ENCODE data around the gene SKIC2. TPM values are rescaled to one million over a fixed set of nuclear protein-coding genes. Genes with fewer than 3 reads are reported as not detected.
A peak's percentile ranks its signal among the peaks of the same experiment; 100 is the strongest.

SKIC2 gene
- total and polyA plus RNA-seq, 2 of the 8 experiments (the other 6 are each of a cell fraction or from before 2014, with no cell fraction given), result 42.1 to 59.7 TPM

DNA sequence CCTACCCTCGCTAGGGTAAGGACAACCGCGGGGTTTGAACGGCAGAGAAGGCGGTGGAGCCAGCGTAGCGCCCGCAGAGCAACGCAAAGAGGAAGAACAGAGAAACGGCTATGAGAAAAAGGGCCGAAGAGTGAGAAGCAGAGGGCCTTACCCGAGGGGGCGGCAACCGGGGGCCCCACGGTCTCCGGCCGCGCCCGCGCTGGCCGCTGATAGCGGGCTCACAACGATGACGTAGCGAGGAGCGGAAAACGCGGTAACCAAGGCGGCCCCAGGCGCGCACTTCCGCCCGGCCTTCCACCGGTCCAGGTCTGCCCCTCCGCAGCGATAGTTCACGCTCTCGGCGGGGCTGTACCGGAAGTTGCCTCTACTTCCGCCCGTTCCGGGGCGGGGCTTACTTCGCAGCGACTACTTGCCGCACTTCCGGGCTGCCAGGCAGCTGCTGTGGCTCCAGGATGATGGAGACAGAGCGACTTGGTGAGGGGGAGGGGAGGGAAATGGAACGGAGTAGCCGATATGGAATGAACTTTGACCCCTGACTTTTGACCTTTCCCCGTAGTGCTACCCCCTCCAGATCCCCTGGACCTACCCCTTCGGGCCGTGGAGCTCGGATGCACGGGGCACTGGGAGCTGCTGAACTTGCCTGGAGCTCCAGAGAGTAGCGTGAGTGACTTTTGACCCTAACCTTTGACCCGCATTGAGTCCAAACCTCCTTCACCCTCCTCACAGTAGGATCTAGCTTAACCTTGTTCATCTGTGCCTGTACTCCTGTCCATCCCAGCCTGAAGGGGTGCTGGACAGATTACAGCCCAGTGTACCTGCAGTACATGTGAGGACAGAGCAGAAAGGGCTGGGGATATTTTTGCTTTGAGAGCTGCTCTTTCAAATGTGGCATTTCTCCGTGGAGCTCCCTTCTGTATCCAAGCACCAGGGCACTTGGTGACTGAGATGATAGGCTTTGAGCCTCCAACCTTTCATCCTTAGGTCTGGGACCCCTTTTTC, at the start of gene SKIC2, which contains the start of gene NELFE (continued):
- no peak for TF ChIP-seq CTBP2 (IDR thresholded peaks at IDR 0.05; ENCODE audit: borderline replicate concordance, insufficient read depth, insufficient read length, low read length)
- no peak for TF ChIP-seq CEBPB (IDR thresholded peaks at IDR 0.05; ENCODE audit: low read depth, low read length)
- TF ChIP-seq ATF2 (IDR thresholded peaks at IDR 0.05; ENCODE audit: low read length), result peak; percentile 58; the same call in 1 of the 2 replicates
- TF ChIP-seq CBX5 (IDR thresholded peaks at IDR 0.05; ENCODE audit: low read depth, low read length), result no peak
- peak; percentile 37; the same call in 1 of the 2 replicates for TF ChIP-seq SIX5 (IDR thresholded peaks at IDR 0.05; ENCODE audit: low read depth, low read length)
- peak; percentile 70 for TF ChIP-seq KDM5A (IDR thresholded peaks at IDR 0.05; ENCODE audit: low read length)
- TF ChIP-seq SP2 (IDR thresholded peaks at IDR 0.05; ENCODE audit: low read length), result no peak
- 0 out of 4 replicates have a peak, but pooled peaks of 1 of the 2 experiments have one; percentile 1 for TF ChIP-seq RAD21 (IDR thresholded peaks at IDR 0.05 in 1 of 2, conservative IDR thresholded peaks at IDR 0.05 in 1 of 2; ENCODE audit: low read depth in 2 of 2, low read length in 2 of 2)
- no peak for TF ChIP-seq POLR2AphosphoS5 (IDR thresholded peaks at IDR 0.05; ENCODE audit: low read depth, low read length)
- TF ChIP-seq SRF (IDR thresholded peaks at IDR 0.05; ENCODE audit: low read depth, low read length), result peak; percentile 82
- 0 out of 2 replicates have a peak, but pooled peaks have one; percentile 67 for TF ChIP-seq RBBP5 (IDR thresholded peaks at IDR 0.05; ENCODE audit: borderline replicate concordance, low read depth, low read length)
- TF ChIP-seq EP300 (IDR thresholded peaks at IDR 0.05; ENCODE audit: borderline replicate concordance in 1 of 2, low read depth in 2 of 2, low read length in 2 of 2), result 0 out of 3 replicates have a peak, but pooled peaks of 1 of the 2 experiments have one; percentile 59
- TF ChIP-seq NRF1 (IDR thresholded peaks at IDR 0.05; ENCODE audit: low read depth, low read length), result no peak
- TF ChIP-seq TBP (IDR thresholded peaks at IDR 0.05; ENCODE audit: low read depth, low read length), result peak; percentile 60; the same call in 1 of the 2 replicates
- TF ChIP-seq ATF3 (IDR thresholded peaks at IDR 0.05; ENCODE audit: insufficient read depth, low read depth, low read length), result peak; percentile 78
- TF ChIP-seq TAF7 (optimal IDR thresholded peaks at IDR 0.05; ENCODE audit: borderline replicate concordance, low read depth, low read length), result peak; percentile 66
- TF ChIP-seq RXRA (IDR thresholded peaks at IDR 0.05; ENCODE audit: insufficient read depth, low read depth, low read length), result 0 out of 2 replicates have a peak, but pooled peaks have one; percentile 50
- TF ChIP-seq CHD2 (IDR thresholded peaks at IDR 0.05; ENCODE audit: low read length), result peak; percentile 80
- TF ChIP-seq, protein P1, sequence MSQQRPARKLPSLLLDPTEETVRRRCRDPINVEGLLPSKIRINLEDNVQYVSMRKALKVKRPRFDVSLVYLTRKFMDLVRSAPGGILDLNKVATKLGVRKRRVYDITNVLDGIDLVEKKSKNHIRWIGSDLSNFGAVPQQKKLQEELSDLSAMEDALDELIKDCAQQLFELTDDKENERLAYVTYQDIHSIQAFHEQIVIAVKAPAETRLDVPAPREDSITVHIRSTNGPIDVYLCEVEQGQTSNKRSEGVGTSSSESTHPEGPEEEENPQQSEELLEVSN (IDR thresholded peaks at IDR 0.05), result peak; percentile 40; the same call in 1 of the 2 replicates
